ENCODE data around the gene GPR78.

GPR78 gene

GRCh38 chr4:8609406-8609805, 29.2 kb downstream of the GPR78 start:
- no peak overlapping the region for H3K4me3 ChIP-seq (ENCODE audit: low read length)
- no peak for DNase-seq (ENCODE audit: low read depth)
- no peak for TF ChIP-seq CTCF (IDR thresholded peaks at IDR 0.05; ENCODE audit: insufficient read depth, low read depth, low read length, missing control alignments)

DNA sequence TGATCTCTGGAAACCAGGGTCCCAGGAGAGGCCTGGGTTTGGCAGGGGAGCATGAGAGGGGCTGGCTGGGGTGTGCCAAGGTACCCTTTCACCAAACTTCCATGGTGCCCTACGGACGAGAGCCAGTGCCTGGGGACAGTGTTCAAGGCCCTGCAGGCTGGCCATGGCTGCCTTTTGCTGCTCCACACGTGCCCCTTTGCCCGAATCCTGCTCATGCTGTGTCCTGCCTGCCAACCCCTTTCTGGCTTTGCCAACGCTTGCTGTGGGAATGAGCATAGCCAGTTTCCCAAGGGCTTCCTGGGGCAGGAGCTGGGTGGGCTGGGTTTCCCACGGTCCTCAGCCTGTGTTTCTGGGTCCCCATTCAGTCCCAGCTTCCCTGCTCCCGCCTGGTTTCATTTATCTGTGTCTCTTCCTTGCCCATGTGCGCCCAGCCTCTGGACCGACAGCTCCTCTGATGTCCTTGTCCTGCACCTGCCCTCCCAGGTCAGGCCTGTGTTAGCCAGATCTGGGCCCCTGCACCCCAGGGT, 29.7 kb downstream of the GPR78 start:
- DNase-seq (ENCODE audit: low read depth): no peak
- TF ChIP-seq CTCF (IDR thresholded peaks at IDR 0.05; ENCODE audit: insufficient read depth, low read depth, low read length, missing control alignments): no peak
- no peak overlapping the region for H3K4me3 ChIP-seq (ENCODE audit: low read length)

GRCh38 chr4:8610858-8611616, 30.8 kb downstream of the GPR78 start:
- no peak for DNase-seq (ENCODE audit: low read depth)
- H3K4me3 ChIP-seq (ENCODE audit: low read length): no peak overlapping the region
- TF ChIP-seq CTCF (IDR thresholded peaks at IDR 0.05; ENCODE audit: insufficient read depth, low read depth, low read length, missing control alignments): no peak

DNA sequence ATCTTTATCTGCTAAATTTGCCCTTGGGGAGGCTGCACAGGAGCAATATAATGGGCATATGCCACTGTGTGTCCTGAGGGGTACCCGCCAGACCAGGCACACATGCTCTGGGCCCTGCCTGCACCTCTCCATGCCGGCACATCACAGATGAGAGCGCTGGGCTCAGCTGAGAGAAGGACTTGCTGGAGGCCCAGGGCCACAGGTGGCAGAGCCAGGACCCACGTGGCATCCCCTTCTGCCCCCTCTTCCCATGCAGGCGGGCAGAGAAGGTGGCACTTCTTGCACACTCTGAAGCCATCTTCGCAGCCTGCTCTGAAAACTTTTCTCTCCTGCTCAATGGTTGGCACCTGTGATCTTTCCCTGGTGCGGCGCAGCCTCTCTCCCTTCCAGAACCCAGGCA, 32.5 kb downstream of the GPR78 start:
- no peak overlapping the region for H3K4me3 ChIP-seq (ENCODE audit: low read length)
- TF ChIP-seq CTCF (IDR thresholded peaks at IDR 0.05; ENCODE audit: insufficient read depth, low read depth, low read length, missing control alignments): no peak
- DNase-seq (ENCODE audit: low read depth): no peak

DNA sequence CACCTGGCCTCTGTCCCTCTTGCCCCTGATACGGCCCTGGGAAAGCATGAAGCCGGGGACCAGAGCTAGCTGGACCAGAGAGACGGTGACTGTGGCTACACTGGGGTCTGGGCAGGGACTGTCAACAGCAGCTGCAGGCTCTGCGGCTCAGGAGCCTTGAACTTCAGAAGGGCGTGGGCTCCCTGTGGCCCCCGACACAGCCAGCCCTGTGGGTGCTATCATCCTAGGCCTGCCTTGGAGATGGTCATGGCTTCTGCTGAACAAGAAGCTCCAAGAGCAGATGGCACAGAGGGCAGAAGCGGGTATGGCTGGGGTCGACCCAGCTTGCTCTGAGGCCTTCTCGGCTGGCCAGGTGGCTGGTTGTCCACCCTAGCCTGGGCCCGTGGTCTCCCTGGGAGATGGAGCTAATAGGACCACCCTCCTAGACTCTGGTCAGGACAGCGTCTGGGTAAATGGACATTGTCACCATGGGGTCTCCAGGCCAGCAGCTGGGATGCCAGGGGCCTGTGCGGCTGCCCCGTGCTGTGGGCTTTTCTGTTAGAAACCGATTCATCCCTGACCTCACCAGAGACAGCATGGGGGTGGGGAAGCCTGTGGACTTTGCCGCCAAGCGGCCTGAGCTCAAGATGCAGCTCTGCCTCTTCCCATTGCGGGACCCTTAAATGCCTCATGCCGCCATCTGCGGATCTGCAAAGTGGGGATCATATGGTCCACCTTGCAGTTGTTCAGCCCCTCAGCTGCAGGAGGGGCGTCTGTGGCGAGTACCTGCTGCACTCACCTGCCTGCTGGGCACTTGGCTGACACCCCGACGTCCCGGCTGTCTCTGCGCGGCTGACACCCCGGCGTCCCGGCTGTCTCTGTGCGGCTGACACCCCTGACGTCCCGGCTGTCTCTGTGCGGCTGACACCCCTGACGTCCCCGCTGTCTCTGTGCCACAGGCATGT, 33.5 kb downstream of the GPR78 start:
- no peak for DNase-seq (ENCODE audit: low read depth)
- TF ChIP-seq CTCF (IDR thresholded peaks at IDR 0.05; ENCODE audit: insufficient read depth, low read depth, low read length, missing control alignments): no peak
- H3K4me3 ChIP-seq (ENCODE audit: low read length): no peak overlapping the region

DNA sequence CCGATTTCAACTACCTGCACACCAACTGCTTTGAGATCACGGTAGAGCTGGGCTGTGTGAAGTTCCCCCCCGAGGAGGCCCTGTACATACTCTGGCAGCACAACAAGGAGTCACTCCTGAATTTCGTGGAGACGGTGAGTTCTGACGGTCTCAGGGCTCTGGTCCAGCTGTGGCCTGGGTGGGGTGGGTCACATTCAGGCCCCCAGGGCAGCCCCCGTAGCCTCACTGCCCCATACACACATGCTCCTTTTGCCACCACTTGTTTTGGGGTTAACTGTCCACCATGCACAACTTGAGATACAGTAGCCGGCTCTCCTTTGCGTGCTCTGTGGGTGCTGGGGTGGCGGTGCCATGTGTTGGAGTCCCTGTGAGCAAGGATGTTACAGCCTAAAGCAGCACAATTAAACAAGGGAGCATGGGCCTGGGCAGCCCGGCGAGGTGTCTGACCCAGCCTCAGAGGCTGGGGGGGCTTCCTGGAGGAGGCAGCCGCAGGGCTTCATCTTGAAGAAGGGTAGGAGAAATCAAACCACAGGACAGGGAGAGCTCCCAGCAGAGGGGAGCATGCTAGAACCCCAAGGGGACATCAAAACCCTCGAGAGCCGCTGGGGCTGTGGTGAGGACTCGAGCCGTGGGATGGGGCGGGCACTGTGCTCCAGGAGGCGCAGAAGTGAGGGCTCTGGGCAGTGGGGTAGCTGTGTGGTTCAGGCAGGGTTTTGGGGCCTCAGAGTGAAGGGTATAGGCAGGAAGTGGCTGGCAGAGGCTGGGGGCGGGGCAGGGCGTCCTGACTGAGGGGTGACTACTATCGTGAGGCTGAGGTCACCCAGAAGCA, 34.4 kb downstream of the GPR78 start:
- no peak for TF ChIP-seq CTCF (IDR thresholded peaks at IDR 0.05; ENCODE audit: insufficient read depth, low read depth, low read length, missing control alignments)
- H3K4me3 ChIP-seq (ENCODE audit: low read length): no peak overlapping the region
- DNase-seq (ENCODE audit: low read depth): no peak
